PC-9 (cell line): ENCODE measurements around the gene ABHD17A.

Experiments
- CTCF ChIP-seq: fragments of 200-600 bp; sonication (generic); conservative IDR thresholded peaks from 2 replicates; pipeline ENCODE4 v1.6.1; 2017; ENCODE audit warnings: mixed run types, antibody characterized with exemption, mild to moderate bottlenecking, moderate library complexity
- EZH2 ChIP-seq: fragments of 200-600 bp; sonication (generic); IDR thresholded peaks from 2 replicates; pipeline ENCODE4 v1.8.0; 2017; ENCODE audit warnings: antibody characterized with exemption, low read depth

- TF ChIP-seq CTCF: no peak
- no peak for TF ChIP-seq EZH2
Observed at GRCh38 chr19:1910177-1910576, 24.9 kb upstream of the ABHD17A start.
